Measurements from ENCODE around the gene TGFA.

The TGFA gene

GRCh38 chr2:70442301-70443077, 111.1 kb downstream of the TGFA start:
- no peak for DNase-seq (ENCODE audit: low spot score)
- H3K27me3 Mint-ChIP-seq (ENCODE audit: low read depth) = no peaks in the 10 kb centered on the region
- peaks cover 19% of the 10 kb centered on the region for H3K4me1 Mint-ChIP-seq (ENCODE audit: low read depth)
- no peak overlapping the region for H3K4me3 Mint-ChIP-seq
- no peaks in the 10 kb centered on the region for H3K9me3 Mint-ChIP-seq
- H3K36me3 Mint-ChIP-seq (ENCODE audit: low read depth) = no peaks in the 10 kb centered on the region
- H3K27ac Mint-ChIP-seq = no peak overlapping the region

DNA sequence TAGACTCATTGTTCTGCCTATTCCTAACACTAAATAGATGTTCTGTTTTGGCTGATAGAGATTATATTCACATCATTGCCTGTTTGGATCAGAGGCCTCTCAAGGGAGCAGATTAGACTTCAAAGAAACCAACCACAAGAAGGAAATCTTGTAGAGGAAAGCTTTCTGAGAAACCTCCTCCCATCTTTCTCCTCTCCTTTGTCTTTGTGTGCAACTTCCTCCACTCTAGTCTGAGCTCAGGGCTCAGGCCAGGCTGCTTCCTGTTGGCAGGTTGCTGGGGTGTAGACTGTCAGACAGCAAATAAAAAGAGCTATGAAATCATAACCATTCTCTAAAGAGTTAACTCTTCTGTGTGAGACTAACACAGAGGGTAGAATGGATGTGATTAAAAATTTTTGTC, 113.0 kb downstream of the TGFA start:
- Mint-ChIP-seq H3K36me3 (ENCODE audit: low read depth) (no peaks in the 10 kb centered on the region), H3K27me3 (ENCODE audit: low read depth) (peaks cover 8% of the 10 kb centered on the region), H3K4me1 (ENCODE audit: low read depth) (peaks cover 19% of the 10 kb centered on the region), H3K27ac (peak overlapping the region; percentile 65), H3K9me3 (no peaks in the 10 kb centered on the region), H3K4me3 (peak overlapping the region; percentile 76)
- DNase-seq (ENCODE audit: low spot score) = no peak

DNA sequence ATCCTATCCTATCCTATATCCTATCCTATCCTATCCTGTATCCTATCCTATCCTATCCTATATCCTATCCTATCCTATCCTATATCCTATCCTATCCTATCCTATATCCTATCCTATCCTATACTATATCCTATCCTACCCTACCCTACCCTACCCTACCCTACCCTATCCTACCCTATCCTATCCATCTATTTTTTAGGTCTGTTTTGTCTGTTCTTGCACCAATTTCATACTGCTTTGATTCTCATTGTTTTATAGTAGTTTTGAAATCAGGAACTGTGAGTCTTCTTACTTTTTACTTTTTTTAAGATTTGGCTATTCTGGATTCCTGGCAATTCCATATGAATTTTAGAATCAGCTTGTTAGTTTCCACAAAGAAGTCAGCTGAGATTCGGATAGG, 118.5 kb downstream of the TGFA start:
- H3K4me1 Mint-ChIP-seq (ENCODE audit: low read depth) = peaks cover 8% of the 10 kb centered on the region
- H3K4me3 Mint-ChIP-seq = no peak overlapping the region
- H3K27ac Mint-ChIP-seq = no peak overlapping the region
- no peak for DNase-seq (ENCODE audit: low spot score)
- peaks cover 11% of the 10 kb centered on the region for H3K27me3 Mint-ChIP-seq (ENCODE audit: low read depth)
- H3K36me3 Mint-ChIP-seq (ENCODE audit: low read depth) = no peaks in the 10 kb centered on the region
- H3K9me3 Mint-ChIP-seq = no peaks in the 10 kb centered on the region

DNA sequence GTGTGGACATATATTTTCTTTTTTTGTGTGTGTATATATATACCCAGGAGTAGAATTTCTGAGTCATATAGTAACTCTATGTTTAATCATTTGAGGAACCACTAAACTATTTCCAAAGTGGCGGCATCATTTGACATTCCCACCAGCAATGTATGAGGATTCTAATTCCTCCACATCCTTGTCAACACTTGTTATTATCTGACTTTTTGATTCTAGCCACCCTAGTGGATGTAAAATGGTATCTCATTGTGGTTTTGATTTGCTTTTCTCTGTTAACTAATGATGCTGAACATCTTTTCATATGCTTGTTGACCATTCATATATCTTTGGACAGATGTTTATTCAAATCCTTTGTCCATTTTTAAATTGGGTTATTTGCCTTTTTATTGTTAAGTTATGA, 120.3 kb downstream of the TGFA start:
- Mint-ChIP-seq H3K27ac (no peak overlapping the region), H3K36me3 (ENCODE audit: low read depth) (no peaks in the 10 kb centered on the region), H3K27me3 (ENCODE audit: low read depth) (peaks cover 11% of the 10 kb centered on the region), H3K4me1 (ENCODE audit: low read depth) (no peaks in the 10 kb centered on the region), H3K4me3 (no peak overlapping the region), H3K9me3 (no peaks in the 10 kb centered on the region)
- no peak for DNase-seq (ENCODE audit: low spot score)

DNA sequence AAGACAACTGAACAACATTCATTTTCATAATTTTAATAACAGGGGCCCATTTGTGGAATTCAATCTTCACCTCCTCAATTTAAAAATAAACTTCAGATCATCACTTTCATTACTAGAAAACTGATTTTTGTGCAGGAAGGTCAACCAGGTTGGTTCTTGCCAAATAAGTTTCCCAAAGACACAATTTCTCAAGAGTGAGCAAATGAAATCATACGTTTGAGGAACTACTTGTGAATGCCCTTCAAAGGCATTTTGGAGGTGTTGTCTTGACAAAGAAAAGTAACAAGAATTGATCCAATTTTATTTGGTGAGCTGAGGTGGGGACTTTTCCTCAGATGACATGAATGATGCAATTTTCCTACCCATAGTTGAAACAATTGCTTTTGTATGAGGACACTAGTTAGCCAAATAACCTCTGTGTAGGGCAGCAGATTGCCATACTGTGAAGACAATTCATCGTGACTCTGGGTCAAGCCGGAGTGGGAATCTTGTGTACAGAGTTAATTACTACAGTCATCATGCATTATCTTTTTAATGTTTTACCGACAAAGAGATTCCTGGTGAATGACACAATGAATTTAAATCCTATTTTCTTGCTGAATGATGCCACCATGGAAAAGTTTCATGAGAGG, 121.8 kb downstream of the TGFA start:
- Mint-ChIP-seq H3K36me3 (ENCODE audit: low read depth) (no peaks in the 10 kb centered on the region), H3K27me3 (ENCODE audit: low read depth) (peaks cover 8% of the 10 kb centered on the region), H3K4me1 (ENCODE audit: low read depth) (no peaks in the 10 kb centered on the region), H3K27ac (no peak overlapping the region), H3K4me3 (no peak overlapping the region), H3K9me3 (no peaks in the 10 kb centered on the region)
- no peak for DNase-seq (ENCODE audit: low spot score)

DNA sequence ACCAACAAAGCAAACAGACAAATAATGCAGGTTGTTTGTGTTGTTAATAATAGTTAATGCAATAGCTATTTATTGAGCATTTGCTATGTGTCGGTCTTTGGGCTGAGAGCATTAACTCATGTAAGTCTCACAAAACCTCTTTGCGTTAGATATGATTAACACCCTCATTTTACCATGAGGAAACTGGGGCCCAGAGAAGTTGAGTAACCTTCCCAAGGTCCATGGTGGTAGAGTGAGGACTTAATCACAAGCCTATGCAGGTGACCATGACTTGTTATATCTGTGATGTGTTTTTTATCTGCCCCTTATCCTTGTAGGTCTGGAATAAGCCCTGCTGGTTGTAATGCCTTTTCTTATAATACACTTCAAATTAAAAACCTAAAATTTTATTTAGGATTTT, 127.3 kb downstream of the TGFA start:
- Mint-ChIP-seq H3K4me1 (ENCODE audit: low read depth) (no peaks in the 10 kb centered on the region), H3K27ac (no peak overlapping the region), H3K36me3 (ENCODE audit: low read depth) (no peaks in the 10 kb centered on the region), H3K27me3 (ENCODE audit: low read depth) (no peaks in the 10 kb centered on the region), H3K9me3 (no peaks in the 10 kb centered on the region), H3K4me3 (no peak overlapping the region)
- DNase-seq (ENCODE audit: low spot score) = no peak

GRCh38 chr2:70425682-70426301, 127.8 kb downstream of the TGFA start:
- H3K9me3 Mint-ChIP-seq = no peaks in the 10 kb centered on the region
- H3K4me3 Mint-ChIP-seq = no peak overlapping the region
- H3K36me3 Mint-ChIP-seq (ENCODE audit: low read depth) = no peaks in the 10 kb centered on the region
- no peaks in the 10 kb centered on the region for H3K4me1 Mint-ChIP-seq (ENCODE audit: low read depth)
- no peak overlapping the region for H3K27ac Mint-ChIP-seq
- DNase-seq (ENCODE audit: low spot score) = no peak
- no peaks in the 10 kb centered on the region for H3K27me3 Mint-ChIP-seq (ENCODE audit: low read depth)

- peaks cover 10% of the 10 kb centered on the region for H3K27me3 Mint-ChIP-seq (ENCODE audit: low read depth)
- no peak for DNase-seq (ENCODE audit: low spot score)
- H3K36me3 Mint-ChIP-seq (ENCODE audit: low read depth) = no peaks in the 10 kb centered on the region
- H3K4me3 Mint-ChIP-seq = no peak overlapping the region
- H3K4me1 Mint-ChIP-seq (ENCODE audit: low read depth) = no peaks in the 10 kb centered on the region
- H3K9me3 Mint-ChIP-seq = no peaks in the 10 kb centered on the region
- H3K27ac Mint-ChIP-seq = no peak overlapping the region
Measured at GRCh38 chr2:70420740-70421139, 132.9 kb downstream of the TGFA start.

DNA sequence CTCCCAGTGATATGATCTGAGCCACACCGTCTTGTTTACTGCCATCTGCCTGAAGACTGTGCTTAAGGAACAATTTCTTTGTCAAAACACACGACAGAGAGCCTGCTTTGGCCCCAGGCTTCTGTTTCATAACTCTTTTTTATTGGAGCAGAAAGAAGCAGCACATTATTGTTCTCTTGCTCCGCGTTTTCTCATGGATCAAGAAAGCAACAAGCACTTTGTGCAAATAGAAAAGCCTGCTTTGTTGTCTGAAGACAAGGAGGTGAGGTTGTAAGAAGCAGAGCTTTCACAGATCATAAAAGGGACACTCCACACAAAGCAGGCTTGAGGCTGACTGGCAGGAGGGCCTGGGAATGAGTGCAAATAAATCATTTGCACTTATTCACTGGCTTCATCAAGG, 133.5 kb downstream of the TGFA start:
- Mint-ChIP-seq H3K4me3 (no peak overlapping the region), H3K4me1 (ENCODE audit: low read depth) (no peaks in the 10 kb centered on the region), H3K27me3 (ENCODE audit: low read depth) (peaks cover 10% of the 10 kb centered on the region), H3K27ac (no peak overlapping the region), H3K9me3 (no peaks in the 10 kb centered on the region), H3K36me3 (ENCODE audit: low read depth) (no peaks in the 10 kb centered on the region)
- DNase-seq (ENCODE audit: low spot score) = no peak

DNA sequence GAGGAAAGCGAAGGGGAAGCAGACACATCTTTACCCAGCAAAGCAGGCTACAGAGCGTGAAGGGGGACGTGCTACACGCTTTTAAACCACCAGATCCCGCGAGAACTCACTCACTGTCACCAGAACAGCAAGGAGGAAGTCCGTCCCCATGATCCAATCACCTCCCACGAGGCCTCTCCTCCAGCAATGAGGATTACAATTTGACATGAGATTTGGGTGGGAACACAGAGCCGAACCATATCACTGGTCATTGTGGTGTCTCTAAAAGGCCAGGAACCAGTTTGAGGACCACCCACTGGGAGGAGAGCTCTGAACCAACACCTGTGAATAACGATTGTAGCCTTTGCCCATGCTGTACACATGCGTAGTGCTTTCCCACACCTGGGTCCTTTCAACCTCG, 135.1 kb downstream of the TGFA start:
- no peak for DNase-seq (ENCODE audit: low spot score)
- no peak overlapping the region for H3K4me3 Mint-ChIP-seq
- no peaks in the 10 kb centered on the region for H3K4me1 Mint-ChIP-seq (ENCODE audit: low read depth)
- H3K27me3 Mint-ChIP-seq (ENCODE audit: low read depth) = peaks cover 14% of the 10 kb centered on the region
- H3K27ac Mint-ChIP-seq = no peak overlapping the region
- no peaks in the 10 kb centered on the region for H3K36me3 Mint-ChIP-seq (ENCODE audit: low read depth)
- H3K9me3 Mint-ChIP-seq = no peaks in the 10 kb centered on the region

DNA sequence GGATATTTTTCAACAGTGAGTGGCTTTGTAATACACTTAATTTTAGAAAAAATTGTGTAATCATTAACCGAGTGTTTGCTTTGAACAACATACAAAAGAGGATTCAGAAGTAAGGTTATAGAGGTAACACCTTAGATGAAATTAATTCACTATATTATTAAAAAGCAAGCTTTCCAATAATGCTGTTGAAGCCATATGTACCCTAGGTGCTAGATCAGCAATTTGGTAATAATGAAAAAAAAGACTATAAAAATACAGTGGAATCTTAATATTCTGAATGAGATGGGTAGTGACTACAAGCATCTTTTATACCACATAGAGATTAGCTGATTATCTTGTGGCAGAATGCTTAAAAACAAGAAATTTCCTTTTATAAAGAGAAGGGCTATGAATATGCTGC, 136.6 kb downstream of the TGFA start:
- H3K4me3 Mint-ChIP-seq = no peak overlapping the region
- H3K9me3 Mint-ChIP-seq = no peaks in the 10 kb centered on the region
- no peak overlapping the region for H3K27ac Mint-ChIP-seq
- H3K4me1 Mint-ChIP-seq (ENCODE audit: low read depth) = no peaks in the 10 kb centered on the region
- no peak for DNase-seq (ENCODE audit: low spot score)
- H3K36me3 Mint-ChIP-seq (ENCODE audit: low read depth) = no peaks in the 10 kb centered on the region
- H3K27me3 Mint-ChIP-seq (ENCODE audit: low read depth) = peaks cover 15% of the 10 kb centered on the region

GRCh38 chr2:70412294-70413070, 141.1 kb downstream of the TGFA start:
- no peaks in the 10 kb centered on the region for H3K36me3 Mint-ChIP-seq (ENCODE audit: low read depth)
- peaks cover 19% of the 10 kb centered on the region for H3K27me3 Mint-ChIP-seq (ENCODE audit: low read depth)
- H3K9me3 Mint-ChIP-seq = no peaks in the 10 kb centered on the region

DNA sequence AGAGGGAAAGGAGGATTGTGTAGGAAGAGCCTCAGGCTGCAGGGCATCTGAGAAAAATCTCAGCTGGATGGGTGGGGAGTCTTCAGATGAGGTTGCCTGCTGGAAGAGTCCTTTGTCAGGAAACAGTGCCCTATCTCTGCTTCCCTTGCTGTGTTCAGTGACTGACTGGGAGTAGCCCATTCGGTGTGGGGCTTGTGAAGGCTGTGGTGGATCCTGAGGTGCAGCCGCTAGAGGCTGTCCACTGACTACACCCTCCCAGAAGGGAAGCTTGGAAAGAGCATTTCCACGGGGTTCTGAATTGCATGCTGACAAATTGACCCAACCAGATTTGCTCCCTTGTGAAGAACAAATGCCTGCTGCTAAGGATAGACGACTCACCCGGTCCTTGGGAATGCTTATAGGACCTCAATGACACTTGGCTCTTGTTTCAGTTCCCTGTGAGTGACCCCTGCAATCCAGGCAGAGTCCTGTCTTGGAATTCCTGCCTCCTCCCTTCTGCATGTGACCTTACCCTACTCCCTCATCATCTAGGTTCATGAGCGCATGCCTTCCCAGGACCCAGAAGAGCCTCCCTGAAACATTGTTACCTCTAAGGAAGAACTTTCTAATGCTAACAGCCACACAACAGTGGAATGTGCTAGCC, 142.0 kb downstream of the TGFA start:
- Mint-ChIP-seq H3K27ac (no peak overlapping the region), H3K4me1 (ENCODE audit: low read depth) (no peaks in the 10 kb centered on the region), H3K36me3 (ENCODE audit: low read depth) (no peaks in the 10 kb centered on the region), H3K4me3 (no peak overlapping the region), H3K27me3 (ENCODE audit: low read depth) (peaks cover 15% of the 10 kb centered on the region), H3K9me3 (no peaks in the 10 kb centered on the region)
- DNase-seq (ENCODE audit: low spot score) = no peak

More at GRCh38 chr2:70412294-70413070, 141.1 kb downstream of the TGFA start:
- Mint-ChIP-seq H3K4me3 (no peak overlapping the region), H3K27ac (no peak overlapping the region), H3K4me1 (ENCODE audit: low read depth) (no peaks in the 10 kb centered on the region)
- no peak for DNase-seq (ENCODE audit: low spot score)

Data from T-helper 2 cell treated with Interferon-gamma antibody and Interleukin-4, amounts not matched to agents 5 μg/mL and 100 μg/mL, for 36 hours (primary cell).